HCT116 (cell line): Measurements from ENCODE around the gene OR10H2. TPM values are rescaled to one million over a fixed set of nuclear protein-coding genes. Genes with fewer than 3 reads are reported as not detected.
A peak's percentile ranks its signal among the peaks of the same experiment; 100 is the strongest.

Experiments used
- ATAC-seq: fragments of 200-7000 bp; cut with Tn5 transposase; 2 replicates; pipeline ENCODE4 v1.9.1; 2020; ENCODE audit warnings: mild to moderate bottlenecking, moderate library complexity
- BruUV-seq: library from RNA; stranded (reverse); fragments of 400-500 nt; replicated peaks from 2 replicates; lab custom pipeline; 2021; lab: Mats Ljungman, UMichigan
- CTCF ChIA-PET: fragments of 300-600 bp; sonication (Branson Sonifier 250); formaldehyde crosslinking; loops from one replicate; lab custom pipeline; 2021; ENCODE audit warnings: antibody characterized with exemption; lab: Charles Lee
- POLR2A ChIA-PET: fragments of 300-600, 350-600 bp; sonication (Branson Sonifier 250); formaldehyde crosslinking; loops from one replicate; lab custom pipeline; 2021; ENCODE audit warnings: antibody characterized with exemption; lab: Charles Lee
- RAD21 ChIA-PET, 2 experiments: fragments of 300-600 bp; sonication (Branson Sonifier 250); formaldehyde crosslinking; loops; one replicate each; lab custom pipeline; 2023; ENCODE audit warnings: low total read pairs in 2 of 2; ENCODE audit not compliant: uncharacterized antibody in 2 of 2, unreplicated experiment in 2 of 2, low non-redundant PET in 1 of 2; lab: Charles Lee
- DNase-seq: peaks from one replicate; pipeline ENCODE4 v3.0.0-alpha.2; 2010; ENCODE audit warnings: low read depth, low spot score
- H2AFZ ChIP-seq: fragments of 200-600 bp; shearing (Covaris generic), sonication (generic); 2 replicates; pipeline ENCODE4 v1.6.1; 2017; ENCODE audit warnings: low read depth, mixed run types, mixed read lengths, antibody characterized with exemption, low read length; ENCODE audit not compliant: poor library complexity, severe bottlenecking
- H3K27ac ChIP-seq: 2 replicates; pipeline ENCODE4 v1.5.1; 2012; ENCODE audit warnings: low read depth, low read length
- H3K27me3 ChIP-seq: fragments of 200-600 bp; sonication (generic); 2 replicates; pipeline ENCODE4 v1.6.1; 2016; ENCODE audit warnings: mixed run types, low read length, mixed read lengths; ENCODE audit not compliant: insufficient read depth
- H3K36me3 ChIP-seq, 2 experiments: fragments of 200-500 bp in 1 of 2; fragments of 200-600 bp in 1 of 2; sonication (Bioruptor generic) in 1 of 2; sonication (generic) in 1 of 2; 2 replicates each; pipeline versions ENCODE4 v1.5.1 to v1.6.1; 2014 to 2016; ENCODE audit warnings: low read length in 2 of 2, inconsistent platforms in 1 of 2, mixed read lengths in 1 of 2, mixed run types in 1 of 2; ENCODE audit not compliant: insufficient read depth in 2 of 2, control insufficient read depth in 1 of 2
- H3K4me1 ChIP-seq, 2 experiments: fragments of 200-600 bp in 1 of 2; sonication (generic) in 1 of 2; 2 replicates each; pipeline versions ENCODE4 v1.5.1 to v1.6.1; 2012 to 2017; ENCODE audit warnings: low read length in 2 of 2, inconsistent platforms in 1 of 2, mild to moderate bottlenecking in 1 of 2, mixed read lengths in 1 of 2, mixed run types in 1 of 2, moderate library complexity in 1 of 2; ENCODE audit not compliant: insufficient read depth in 2 of 2, control insufficient read depth in 1 of 2
- H3K4me2 ChIP-seq: fragments of 200-600 bp; sonication (generic); 2 replicates; pipeline ENCODE4 v1.6.1; 2017; ENCODE audit warnings: mixed run types, low read length, mixed read lengths
- H3K4me3 ChIP-seq, 2 experiments: fragments of 200-600 bp in 1 of 2; sonication (generic) in 1 of 2; replicated peaks in 1 of 2; 2 replicates each; pipeline ENCODE4 v1.5.1; 2011 to 2016; ENCODE audit warnings: low read length in 2 of 2, control low read depth in 1 of 2, low read depth in 1 of 2, mild to moderate bottlenecking in 1 of 2, mixed read lengths in 1 of 2, mixed run types in 1 of 2
- H3K79me2 ChIP-seq: fragments of 200-600 bp; sonication (generic); 2 replicates; pipeline ENCODE4 v1.6.1; 2017; ENCODE audit warnings: mild to moderate bottlenecking, mixed run types, low read length, moderate library complexity, mixed read lengths; ENCODE audit not compliant: insufficient read depth
- H3K9ac ChIP-seq: fragments of 200-600 bp; sonication (generic); 2 replicates; pipeline ENCODE4 v1.6.1; 2016; ENCODE audit warnings: low read length, mixed read lengths
- H3K9me2 ChIP-seq: fragments of 200-600 bp; sonication (generic), shearing (Covaris generic); 2 replicates; pipeline ENCODE4 v1.6.1; 2017; ENCODE audit warnings: mixed run types, mild to moderate bottlenecking, moderate library complexity; ENCODE audit not compliant: insufficient read depth
- H3K9me3 ChIP-seq, 2 experiments: fragments of 200-500 bp in 1 of 2; fragments of 200-600 bp in 1 of 2; sonication (Bioruptor generic) in 1 of 2; sonication (generic) in 1 of 2; 2 replicates each; pipeline ENCODE4 v1.6.1; 2014 to 2017; ENCODE audit warnings: low read length in 2 of 2, mixed read lengths in 2 of 2, inconsistent platforms in 1 of 2, low read depth in 1 of 2, mild to moderate bottlenecking in 1 of 2, mixed run types in 1 of 2, moderate library complexity in 1 of 2; ENCODE audit not compliant: control insufficient read depth in 1 of 2, insufficient read depth in 1 of 2
- H4K20me1 ChIP-seq: fragments of 200-600 bp; sonication (generic), shearing (Covaris generic); 2 replicates; pipeline ENCODE4 v1.6.1; 2017; ENCODE audit warnings: mixed run types, mild to moderate bottlenecking, moderate library complexity; ENCODE audit not compliant: insufficient read depth
- CBX3 ChIP-seq: IDR thresholded peaks from 2 replicates; pipeline ENCODE4 v1.6.1; 2012; ENCODE audit warnings: low read depth
- CEBPB ChIP-seq: IDR thresholded peaks from 2 replicates; pipeline ENCODE4 v1.6.1; 2012; ENCODE audit warnings: low read depth
- EGR1 ChIP-seq: IDR thresholded peaks from 2 replicates; pipeline ENCODE4 v1.6.1; 2012; ENCODE audit warnings: low read depth
- EZH2 ChIP-seq: fragments of 200-600 bp; sonication (generic); IDR thresholded peaks from 2 replicates; pipeline ENCODE4 v1.6.1; 2017; ENCODE audit warnings: antibody characterized with exemption, mixed run types
- EZH2phosphoT487 ChIP-seq: fragments of 200-600 bp; IDR thresholded peaks from 2 replicates; pipeline ENCODE4 v1.6.1; 2018; ENCODE audit warnings: antibody characterized with exemption, borderline replicate concordance
- POLR2AphosphoS5 ChIP-seq: IDR thresholded peaks from 2 replicates; pipeline ENCODE4 v1.6.1; 2011; ENCODE audit warnings: mild to moderate bottlenecking, low read depth, low read length, moderate library complexity
- RAD21 ChIP-seq: IDR thresholded peaks from 2 replicates; pipeline ENCODE4 v1.6.1; 2012; ENCODE audit warnings: low read depth, mild to moderate bottlenecking
- REST ChIP-seq: IDR thresholded peaks from 2 replicates; pipeline ENCODE4 v1.6.1; 2012; ENCODE audit warnings: low read depth
- ZFX ChIP-seq: fragments of 450-650 bp; IDR thresholded peaks from 2 replicates; pipeline ENCODE4 v1.6.1; 2017
- intact Hi-C: fragments of 100-400 bp; cut with micrococcal nuclease; formaldehyde crosslinking; loops from 2 replicates; pipeline ENCODE4 v1.10.0; 2022
- total RNA-seq: library from RNA; stranded (reverse); gene quantifications from one replicate; pipeline ENCODE4 v1.2.1, GENCODE V29; 2021; ENCODE audit not compliant: unreplicated experiment
- TF ChIP-seq, protein P1 (sequence below): IDR thresholded peaks from 2 replicates; pipeline ENCODE4 v1.6.1; 2011; ENCODE audit warnings: mild to moderate bottlenecking, low read length, moderate library complexity; ENCODE audit not compliant: insufficient replicate concordance; ENCODE audit errors: extremely low read depth

OR10H2 gene
- total RNA-seq, 1 experiment from 2014 or later, result not detected

- ChIA-PET RAD21 (no interaction called here), CTCF (no interaction called here), POLR2A (no interaction called here)
- Histone ChIP-seq H3K9me2 (no peaks in the 10 kb centered on the region), H2AFZ (no peak overlapping the region), H3K4me1 (no peaks in the 10 kb centered on the region), H3K36me3 (no peaks in the 10 kb centered on the region), H3K4me2 (no peak overlapping the region), H3K9ac (no peak overlapping the region), H3K79me2 (no peaks in the 10 kb centered on the region), H3K27ac (no peak overlapping the region), H3K27me3 (peaks cover 4% of the 10 kb centered on the region; the same call in 1 of the 2 replicates), H3K9me3 (no peaks in the 10 kb centered on the region), H3K4me3 (no peak overlapping the region), H4K20me1 (no peaks in the 10 kb centered on the region)
- intact Hi-C loops, result no loop called here
- no peak for ATAC-seq
- BruUV-seq, result no TSS peak
- TF ChIP-seq, protein P1, sequence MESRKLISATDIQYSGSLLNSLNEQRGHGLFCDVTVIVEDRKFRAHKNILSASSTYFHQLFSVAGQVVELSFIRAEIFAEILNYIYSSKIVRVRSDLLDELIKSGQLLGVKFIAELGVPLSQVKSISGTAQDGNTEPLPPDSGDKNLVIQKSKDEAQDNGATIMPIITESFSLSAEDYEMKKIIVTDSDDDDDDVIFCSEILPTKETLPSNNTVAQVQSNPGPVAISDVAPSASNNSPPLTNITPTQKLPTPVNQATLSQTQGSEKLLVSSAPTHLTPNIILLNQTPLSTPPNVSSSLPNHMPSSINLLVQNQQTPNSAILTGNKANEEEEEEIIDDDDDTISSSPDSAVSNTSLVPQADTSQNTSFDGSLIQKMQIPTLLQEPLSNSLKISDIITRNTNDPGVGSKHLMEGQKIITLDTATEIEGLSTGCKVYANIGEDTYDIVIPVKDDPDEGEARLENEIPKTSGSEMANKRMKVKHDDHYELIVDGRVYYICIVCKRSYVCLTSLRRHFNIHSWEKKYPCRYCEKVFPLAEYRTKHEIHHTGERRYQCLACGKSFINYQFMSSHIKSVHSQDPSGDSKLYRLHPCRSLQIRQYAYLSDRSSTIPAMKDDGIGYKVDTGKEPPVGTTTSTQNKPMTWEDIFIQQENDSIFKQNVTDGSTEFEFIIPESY, result no peak
- TF ChIP-seq POLR2AphosphoS5 (no peak), EZH2 (no peak), CEBPB (no peak), RAD21 (no peak), ZFX (no peak), EGR1 (no peak), EZH2phosphoT487 (no peak)
- no peak for DNase-seq
Measured at GRCh38 chr19:15683411-15683810, 44.4 kb upstream of the OR10H2 start.

DNA sequence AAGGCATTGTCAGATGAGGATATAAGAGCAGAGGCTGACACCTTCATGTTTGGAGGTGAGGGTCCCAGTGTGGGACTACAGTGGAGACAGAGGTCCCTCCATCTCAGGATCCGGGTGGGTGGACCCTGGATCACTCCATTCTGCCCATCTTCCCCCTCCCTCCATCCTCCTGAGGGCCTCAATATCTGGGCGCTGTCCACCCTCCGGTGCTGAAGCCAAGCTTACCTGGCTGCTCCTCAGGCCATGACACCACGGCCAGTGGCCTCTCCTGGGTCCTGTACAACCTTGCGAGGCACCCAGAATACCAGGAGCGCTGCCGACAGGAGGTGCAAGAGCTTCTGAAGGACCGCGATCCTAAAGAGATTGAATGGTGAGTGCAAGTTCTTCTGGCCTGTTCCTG lies 43.0 kb upstream of the OR10H2 start:
- Histone ChIP-seq H3K4me3 (no peak overlapping the region), H4K20me1 (no peaks in the 10 kb centered on the region), H3K4me1 (no peaks in the 10 kb centered on the region), H3K36me3 (no peaks in the 10 kb centered on the region), H3K4me2 (no peak overlapping the region), H3K27ac (no peak overlapping the region), H3K9me2 (no peaks in the 10 kb centered on the region), H3K9me3 (no peaks in the 10 kb centered on the region), H3K79me2 (no peaks in the 10 kb centered on the region)
- ATAC-seq (no peak), DNase-seq (no peak)
- POLR2A ChIA-PET, result no interaction called here
- TF ChIP-seq, protein P1, result no peak
- no peak for TF ChIP-seq CBX3
- no peak for TF ChIP-seq EGR1
- peak; percentile 88 for TF ChIP-seq REST
- no peak for TF ChIP-seq RAD21
- TF ChIP-seq, all 23 proteins: peak for 1
- H3K9ac ChIP-seq, result no peak overlapping the region
- CTCF ChIA-PET, result no interaction called here
- RAD21 ChIA-PET, result no interaction called here
- no peak overlapping the region for H2AFZ ChIP-seq
- intact Hi-C loops, result no loop called here
- H3K27me3 ChIP-seq, result peaks cover 1% of the 10 kb centered on the region; the same call in 1 of the 2 replicates
- no TSS peak for BruUV-seq
